CD1c-positive myeloid dendritic cell (primary cell): ENCODE data around the gene IZUMO4.

Source experiments
- DNase-seq: peaks from one replicate; pipeline ENCODE4 v3.0.0-alpha.2; 2016; ENCODE audit errors: extremely low spot score

IZUMO4 gene

GRCh38 chr19:2148482-2149135, 51.9 kb downstream of the IZUMO4 start:
- no peak for DNase-seq
